Fibroblast of skin of right biceps (primary cell): ENCODE data around the gene CDC123.
"Not testable (repeated sequence)": the region's sequence is repeated elsewhere in the genome, so short reads cannot be mapped to it uniquely, and the experiment has no call there.

Source experiments
- DNase-seq: peaks from one replicate; pipeline ENCODE4 v3.0.0-alpha.2; 2013

Gene CDC123

GRCh38 chr10:12237265-12238220 is 41.6 kb downstream of the CDC123 start:
- DNase-seq: no peak

- DNase-seq: no peak
Observed at GRCh38 chr10:12238821-12239220, 42.8 kb downstream of the CDC123 start.

GRCh38 chr10:12241810-12242529 is 46.0 kb downstream of the CDC123 start:
- no peak for DNase-seq

- DNase-seq: no peak
Observed at GRCh38 chr10:12243864-12244620, 48.1 kb downstream of the CDC123 start.

- no peak for DNase-seq
Observed at GRCh38 chr10:12250181-12250580, 54.2 kb downstream of the CDC123 start.

- DNase-seq: not testable (repeated sequence)
Observed at GRCh38 chr10:12250702-12251101, 54.7 kb downstream of the CDC123 start.

GRCh38 chr10:12251581-12251980 is 55.6 kb downstream of the CDC123 start:
- DNase-seq: no peak

- DNase-seq: peak; percentile 12
Observed at GRCh38 chr10:12252882-12253546, 57.0 kb downstream of the CDC123 start.

- DNase-seq: no peak
Observed at GRCh38 chr10:12255048-12255447, 59.1 kb downstream of the CDC123 start.

- DNase-seq: no peak
Observed at GRCh38 chr10:12259988-12260387, 64.0 kb downstream of the CDC123 start.

- DNase-seq: no peak
Observed at GRCh38 chr10:12262278-12262981, 66.4 kb downstream of the CDC123 start.

- DNase-seq: peak; percentile 58
Observed at GRCh38 chr10:12264204-12264940, 68.4 kb downstream of the CDC123 start.

GRCh38 chr10:12269056-12269455 is 73.1 kb downstream of the CDC123 start:
- no peak for DNase-seq

GRCh38 chr10:12271210-12271540 is 75.2 kb downstream of the CDC123 start:
- no peak for DNase-seq

GRCh38 chr10:12277862-12278261 is 81.9 kb downstream of the CDC123 start:
- not testable (repeated sequence) for DNase-seq

GRCh38 chr10:12279281-12279680 is 83.3 kb downstream of the CDC123 start:
- DNase-seq: no peak

GRCh38 chr10:12287772-12288171 is 91.8 kb downstream of the CDC123 start:
- DNase-seq: no peak

- DNase-seq: not testable (repeated sequence)
Observed at GRCh38 chr10:12297784-12298183, 101.8 kb downstream of the CDC123 start.

- no peak for DNase-seq
Observed at GRCh38 chr10:12299222-12299965, 103.4 kb downstream of the CDC123 start.
